ENCODE data around the gene CAPN10.
A peak's percentile ranks its signal among the peaks of the same experiment; 100 is the strongest.

Gene CAPN10

DNA sequence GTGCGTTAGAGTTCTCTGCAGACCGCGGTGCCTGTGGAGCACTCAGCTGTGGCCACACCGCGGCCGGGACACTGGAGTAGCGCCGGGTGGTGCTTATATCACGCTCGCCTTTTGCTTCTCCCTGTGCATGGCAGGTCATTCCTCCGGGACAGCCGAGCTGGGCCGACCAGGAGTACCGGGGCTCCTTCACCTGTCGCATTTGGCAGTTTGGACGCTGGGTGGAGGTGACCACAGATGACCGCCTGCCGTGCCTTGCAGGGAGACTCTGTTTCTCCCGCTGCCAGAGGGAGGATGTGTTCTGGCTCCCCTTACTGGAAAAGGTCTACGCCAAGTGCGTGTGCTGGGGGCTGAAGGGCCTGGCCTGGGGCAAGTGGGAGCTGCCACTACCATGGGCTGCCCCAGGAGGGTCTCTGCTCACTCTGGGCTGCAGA is 4.2 kb downstream of the CAPN10 start:
- DNase-seq = no peak

DNA sequence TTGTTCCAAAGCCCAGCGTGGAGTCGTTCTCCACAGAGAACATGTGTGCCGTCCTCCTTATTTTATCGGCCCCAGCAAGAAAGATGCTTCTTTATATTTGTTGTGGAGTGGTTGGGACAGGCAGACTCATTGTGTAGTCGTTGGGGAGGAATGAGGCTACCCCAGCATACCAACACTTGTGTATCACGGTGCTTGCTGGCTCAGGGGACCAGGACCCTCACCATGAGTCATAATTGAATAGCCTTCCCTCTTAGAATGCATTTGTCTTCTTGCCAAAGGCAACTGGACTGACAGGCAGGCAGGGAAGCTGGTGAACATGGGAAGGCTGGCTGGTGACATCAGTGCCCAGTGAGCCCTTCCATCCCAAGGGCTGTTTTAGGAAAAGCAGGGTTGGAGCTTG is 4.7 kb downstream of the CAPN10 start:
- DNase-seq = no peak

DNA sequence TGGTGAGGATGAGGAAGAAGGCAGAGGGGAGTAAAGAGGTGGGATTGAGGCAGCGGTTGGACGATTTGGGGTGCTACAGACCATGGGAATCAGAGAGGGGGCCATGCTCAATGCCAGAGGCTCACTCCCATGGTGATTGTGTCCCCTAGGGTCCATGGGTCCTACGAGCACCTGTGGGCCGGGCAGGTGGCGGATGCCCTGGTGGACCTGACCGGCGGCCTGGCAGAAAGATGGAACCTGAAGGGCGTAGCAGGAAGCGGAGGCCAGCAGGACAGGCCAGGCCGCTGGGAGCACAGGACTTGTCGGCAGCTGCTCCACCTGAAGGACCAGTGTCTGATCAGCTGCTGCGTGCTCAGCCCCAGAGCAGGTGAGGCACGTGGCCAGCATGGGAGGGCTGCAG is 5.2 kb downstream of the CAPN10 start:
- DNase-seq = no peak

DNA sequence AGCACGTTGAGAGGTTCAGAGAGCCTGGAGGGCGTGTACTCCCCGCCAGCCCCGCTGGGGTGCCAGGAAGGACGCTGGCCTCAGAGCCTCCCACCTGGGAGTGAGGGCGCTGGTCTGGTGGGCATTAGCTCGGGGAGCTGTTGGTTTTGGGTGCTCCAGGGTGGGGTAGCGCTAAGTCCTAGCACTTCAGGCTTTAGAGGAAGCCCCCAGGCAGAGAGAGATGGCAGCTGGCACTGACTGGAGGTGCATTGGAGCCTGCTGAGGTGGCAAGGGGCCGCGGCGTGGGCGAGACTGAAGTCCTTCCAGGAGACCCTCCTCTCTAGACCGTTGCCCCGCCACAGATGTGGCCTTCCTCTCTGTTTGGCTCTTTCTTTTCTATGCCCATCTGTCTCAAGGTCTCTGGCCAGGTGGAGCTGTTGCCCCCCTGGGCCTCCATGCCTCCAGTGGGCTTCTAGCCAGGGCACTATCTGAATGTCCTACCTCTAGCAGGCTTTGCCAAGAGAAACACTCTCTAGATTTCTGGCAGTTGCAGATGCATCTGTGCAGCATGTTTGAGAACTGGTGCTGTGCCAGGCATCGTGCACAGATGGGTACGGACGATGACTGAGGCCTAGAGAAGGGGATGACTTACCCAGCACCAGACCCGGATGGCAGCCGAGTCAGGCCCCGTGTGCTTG is 6.6 kb downstream of the CAPN10 start:
- DNase-seq = peak; percentile 95

DNA sequence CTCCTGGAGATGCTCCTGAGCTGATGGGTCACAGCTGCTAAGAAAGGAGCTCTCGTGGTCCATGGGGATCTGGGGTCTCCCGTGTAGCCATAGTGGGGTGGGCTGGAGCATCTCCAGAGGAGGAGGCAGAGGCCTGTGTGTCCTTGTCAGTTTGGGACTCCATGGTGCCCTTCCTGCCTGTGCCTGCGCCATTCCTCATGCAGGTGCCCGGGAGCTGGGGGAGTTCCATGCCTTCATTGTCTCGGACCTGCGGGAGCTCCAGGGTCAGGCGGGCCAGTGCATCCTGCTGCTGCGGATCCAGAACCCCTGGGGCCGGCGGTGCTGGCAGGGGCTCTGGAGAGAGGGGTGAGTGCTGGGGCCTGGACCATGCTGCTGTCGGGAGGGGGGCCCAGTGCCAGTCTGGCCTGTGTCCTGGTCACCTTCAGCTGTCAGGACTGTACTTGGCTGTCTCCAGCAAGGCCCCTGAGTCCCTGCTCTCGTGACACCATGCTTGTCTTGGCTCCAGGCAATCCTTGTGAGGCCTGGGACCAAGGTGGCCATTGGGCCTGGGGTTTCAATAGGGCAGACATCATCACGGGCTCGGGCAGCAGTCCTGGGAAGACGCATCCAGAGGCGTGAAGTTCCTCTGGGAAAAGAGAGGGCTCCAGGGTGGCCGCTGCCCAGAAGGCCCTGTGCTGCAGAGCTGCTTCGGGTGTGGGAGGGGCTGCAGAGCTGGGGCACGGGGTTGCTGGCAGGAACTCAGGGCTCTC is 7.3 kb downstream of the CAPN10 start:
- no peak for DNase-seq

DNA sequence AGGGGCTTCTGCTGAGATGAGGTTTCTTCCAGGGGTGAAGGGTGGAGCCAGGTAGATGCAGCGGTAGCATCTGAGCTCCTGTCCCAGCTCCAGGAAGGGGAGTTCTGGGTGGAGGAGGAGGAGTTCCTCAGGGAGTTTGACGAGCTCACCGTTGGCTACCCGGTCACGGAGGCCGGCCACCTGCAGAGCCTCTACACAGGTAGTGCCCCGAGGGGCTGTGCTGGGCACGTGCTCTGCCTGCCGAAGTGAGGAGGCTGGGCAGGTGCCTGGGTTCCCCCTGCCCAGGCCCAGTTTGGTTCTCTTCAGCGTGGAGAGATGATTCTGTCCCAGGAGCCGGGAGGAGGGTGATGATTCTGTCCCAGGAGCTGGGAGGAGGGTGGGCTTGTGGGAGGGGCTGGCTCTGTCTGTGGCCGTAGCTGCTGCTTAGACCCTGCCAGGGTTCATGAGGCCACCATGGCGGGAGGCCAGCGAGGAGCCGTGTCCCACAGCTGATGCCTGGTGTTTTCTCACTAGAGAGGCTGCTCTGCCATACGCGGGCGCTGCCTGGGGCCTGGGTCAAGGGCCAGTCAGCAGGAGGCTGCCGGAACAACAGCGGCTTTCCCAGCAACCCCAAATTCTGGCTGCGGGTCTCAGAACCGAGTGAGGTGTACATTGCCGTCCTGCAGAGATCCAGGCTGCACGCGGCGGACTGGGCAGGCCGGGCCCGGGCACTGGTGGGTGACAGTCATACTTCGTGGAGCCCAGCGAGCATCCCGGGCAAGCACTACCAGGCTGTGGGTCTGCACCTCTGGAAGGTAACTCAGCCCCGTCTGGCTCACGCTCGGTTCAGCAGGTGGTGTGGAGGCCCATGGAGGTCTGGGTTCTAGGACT is 8.2 kb downstream of the CAPN10 start:
- no peak for DNase-seq

DNA sequence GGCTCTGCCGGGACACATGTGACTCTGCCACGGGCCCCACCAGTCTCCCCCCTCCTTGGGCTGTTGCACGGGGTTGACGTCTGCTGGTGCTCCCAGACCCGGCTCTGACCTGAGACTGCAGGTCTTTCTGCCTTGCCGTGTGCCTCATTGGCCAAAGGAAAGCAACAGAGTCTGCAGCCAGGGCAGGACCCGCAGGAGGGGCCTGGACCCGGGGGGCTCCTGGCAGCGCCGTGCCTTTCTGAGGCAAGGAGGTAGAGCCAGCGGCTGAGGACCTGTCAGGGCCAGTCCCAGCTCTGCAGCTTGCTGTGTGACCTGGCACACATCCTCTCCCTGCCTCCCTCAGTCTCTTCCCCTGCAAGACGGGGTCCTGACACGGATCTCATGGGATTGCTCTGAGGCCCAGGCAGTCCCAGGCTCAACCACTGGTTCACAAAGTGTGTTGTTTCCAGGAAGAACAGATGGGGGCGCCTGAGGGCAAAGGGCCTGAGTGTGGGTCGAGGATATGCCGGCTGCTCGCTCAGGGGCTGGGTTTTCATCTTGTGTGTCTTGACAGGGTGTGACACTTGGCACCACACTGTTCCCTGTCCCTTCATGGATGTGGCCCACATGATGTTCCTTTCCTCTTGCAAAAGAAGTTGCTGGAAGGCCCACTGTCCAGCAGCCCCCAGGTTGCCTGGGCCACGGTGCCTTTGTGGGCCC is 9.0 kb downstream of the CAPN10 start:
- DNase-seq = peak; percentile 53

DNA sequence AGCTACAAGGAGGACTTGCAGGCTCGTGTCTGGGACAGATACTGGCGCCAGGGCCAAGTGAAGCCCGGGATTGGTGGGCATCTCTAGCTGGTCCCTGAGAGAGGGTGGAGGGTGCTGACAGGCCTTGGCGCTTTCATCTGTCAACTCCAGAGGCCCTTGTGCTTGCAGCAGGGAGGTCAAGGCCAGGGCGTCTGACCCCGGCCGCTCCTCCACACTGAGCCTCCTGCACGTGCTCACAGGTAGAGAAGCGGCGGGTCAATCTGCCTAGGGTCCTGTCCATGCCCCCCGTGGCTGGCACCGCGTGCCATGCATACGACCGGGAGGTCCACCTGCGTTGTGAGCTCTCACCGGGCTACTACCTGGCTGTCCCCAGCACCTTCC is 9.5 kb downstream of the CAPN10 start:
- no peak for DNase-seq

DNA sequence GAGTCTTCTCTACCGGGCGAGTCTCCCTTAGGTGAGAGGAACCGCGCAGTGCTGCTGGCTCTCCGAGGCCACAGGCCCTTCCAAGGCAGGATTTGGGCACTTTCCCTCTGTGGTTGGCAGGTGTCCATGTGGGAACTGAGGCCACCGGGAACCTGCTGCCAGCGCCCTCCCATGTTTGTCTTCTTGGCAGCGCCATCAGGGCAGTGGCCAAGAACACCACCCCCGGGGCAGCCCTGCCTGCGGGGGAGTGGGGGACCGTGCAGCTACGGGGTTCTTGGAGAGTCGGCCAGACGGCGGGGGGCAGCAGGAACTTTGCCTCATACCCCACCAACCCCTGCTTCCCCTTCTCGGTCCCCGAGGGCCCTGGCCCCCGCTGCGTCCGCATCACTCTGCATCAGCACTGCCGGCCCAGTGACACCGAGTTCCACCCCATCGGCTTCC is 10.0 kb downstream of the CAPN10 start:
- DNase-seq = no peak

DNA sequence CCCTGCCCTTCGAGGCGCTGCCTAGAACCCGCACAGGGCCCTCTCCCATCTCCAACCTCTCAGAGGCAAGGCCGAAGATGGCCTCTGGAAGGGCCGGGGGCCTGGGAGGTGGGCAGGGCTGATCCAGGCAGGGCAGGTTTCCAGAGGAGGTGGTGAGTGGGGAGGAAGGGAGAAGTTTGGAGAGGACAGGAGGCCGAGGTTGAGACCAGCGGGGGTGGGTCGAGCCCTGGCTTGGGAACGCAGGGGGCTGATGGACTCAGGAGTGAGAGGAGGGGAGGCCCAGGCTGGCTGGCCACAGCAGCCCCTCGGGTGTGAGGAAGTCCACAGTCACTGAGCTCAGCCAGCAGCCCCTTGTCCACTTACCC is 10.5 kb downstream of the CAPN10 start:
- DNase-seq = no peak

DNA sequence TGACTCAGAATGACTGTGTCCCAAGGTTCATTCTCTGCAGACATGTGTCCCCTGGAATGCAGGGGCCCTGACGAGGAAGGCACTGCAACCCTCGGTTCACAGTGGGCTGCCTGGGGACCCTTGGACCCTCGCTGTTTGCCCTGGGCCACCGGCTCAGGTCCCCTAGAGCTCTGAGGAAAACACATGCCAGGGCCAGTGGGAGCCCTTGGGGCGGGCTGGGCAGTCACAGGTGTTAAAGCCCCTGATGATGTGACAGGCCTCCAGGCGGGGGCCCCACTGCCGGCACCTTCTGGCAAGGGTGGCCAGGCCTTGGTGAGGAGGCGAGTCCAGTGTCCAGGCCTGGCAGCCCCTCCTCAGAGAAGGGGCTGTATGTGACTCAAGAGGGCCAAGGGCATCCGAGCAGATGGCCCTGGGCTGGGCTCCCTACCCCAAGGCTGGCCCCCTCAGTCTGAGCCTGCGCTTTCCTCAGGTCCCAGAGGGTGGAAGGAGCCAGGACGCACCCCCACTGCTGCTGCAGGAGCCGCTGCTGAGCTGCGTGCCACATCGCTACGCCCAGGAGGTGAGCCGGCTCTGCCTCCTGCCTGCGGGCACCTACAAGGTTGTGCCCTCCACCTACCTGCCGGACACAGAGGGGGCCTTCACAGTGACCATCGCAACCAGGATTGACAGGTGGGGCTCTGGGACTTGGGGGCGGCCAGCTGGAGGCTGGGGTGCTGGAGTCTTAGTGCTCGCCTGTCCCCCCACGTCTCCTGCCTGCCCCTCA is 11.1 kb downstream of the CAPN10 start:
- no peak for DNase-seq

DNA sequence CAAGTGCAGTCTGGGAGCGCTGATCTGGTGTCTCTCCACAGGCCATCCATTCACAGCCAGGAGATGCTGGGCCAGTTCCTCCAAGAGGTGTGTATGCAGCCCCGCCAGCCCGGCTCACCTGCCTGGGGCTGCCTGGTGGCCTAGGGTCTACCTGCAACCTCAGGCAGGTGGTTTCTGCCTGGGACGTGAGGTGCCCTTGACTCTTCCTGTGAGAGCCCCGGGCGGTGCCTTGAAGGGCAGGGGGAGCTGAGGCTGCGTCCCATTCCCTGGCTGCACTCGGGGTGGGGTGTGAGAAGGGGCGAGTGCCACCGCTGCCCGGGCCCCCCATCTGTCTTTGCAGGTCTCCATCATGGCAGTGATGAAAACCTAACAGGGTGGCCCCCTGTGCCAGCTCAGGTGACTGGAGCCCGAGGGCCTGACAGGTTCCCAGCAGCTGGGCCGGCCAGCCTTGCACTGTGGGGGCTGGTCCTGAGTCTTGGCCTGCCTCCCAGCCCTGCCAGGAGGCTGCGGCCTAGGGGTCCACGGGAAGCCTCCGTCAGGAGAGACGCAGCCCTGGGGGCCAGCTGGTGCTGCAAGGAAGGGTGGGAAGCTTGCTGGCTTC is 11.9 kb downstream of the CAPN10 start:
- DNase-seq = no peak

DNA sequence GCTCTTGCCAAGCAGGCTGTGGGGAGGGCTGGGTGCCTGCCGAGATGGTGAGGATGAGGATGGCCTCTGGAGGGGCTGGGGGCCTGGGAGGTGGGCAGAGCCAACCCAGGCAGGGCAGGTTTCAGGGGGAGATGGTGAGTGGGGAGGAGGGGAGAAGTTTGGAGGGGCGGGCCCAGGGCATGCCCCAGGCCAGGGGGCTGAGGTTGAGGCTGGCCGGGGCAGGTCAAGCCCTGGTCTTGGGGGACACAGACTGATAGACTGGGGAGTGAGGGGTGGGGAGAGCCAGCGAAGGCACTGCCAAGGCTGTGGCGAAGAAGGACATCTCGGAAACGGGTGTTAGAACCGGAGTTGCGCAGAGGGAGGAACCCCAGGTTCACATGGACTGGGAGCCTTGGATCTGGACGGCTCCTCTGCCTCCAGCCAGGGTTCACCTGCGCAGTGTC is 12.6 kb downstream of the CAPN10 start:
- no peak for DNase-seq

DNA sequence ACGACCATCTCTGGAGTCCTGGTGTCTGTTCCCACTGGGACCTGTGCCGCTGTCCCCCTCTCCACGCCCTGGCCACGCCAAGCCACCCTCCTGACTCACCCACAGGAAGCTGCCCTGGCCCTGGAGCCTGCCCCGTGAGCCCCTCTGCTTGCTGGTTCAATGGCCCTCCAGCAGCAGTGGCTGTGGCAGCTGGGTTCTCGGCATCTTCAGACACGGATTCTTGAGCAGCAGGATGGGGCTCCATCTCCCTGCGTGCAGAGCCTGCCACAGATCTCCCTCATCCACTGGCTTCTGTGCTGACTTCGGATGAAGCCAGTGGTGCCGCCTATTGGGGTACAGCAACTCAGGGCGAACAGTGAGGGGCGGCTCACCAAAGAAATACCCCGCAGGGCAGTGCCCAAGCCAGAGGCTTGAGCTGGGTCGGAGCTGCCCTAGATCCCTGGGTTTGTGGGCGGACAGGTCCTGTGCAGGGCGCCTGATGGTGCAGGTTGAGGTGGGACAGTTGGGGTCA is 14.0 kb downstream of the CAPN10 start:
- DNase-seq = no peak

DNA sequence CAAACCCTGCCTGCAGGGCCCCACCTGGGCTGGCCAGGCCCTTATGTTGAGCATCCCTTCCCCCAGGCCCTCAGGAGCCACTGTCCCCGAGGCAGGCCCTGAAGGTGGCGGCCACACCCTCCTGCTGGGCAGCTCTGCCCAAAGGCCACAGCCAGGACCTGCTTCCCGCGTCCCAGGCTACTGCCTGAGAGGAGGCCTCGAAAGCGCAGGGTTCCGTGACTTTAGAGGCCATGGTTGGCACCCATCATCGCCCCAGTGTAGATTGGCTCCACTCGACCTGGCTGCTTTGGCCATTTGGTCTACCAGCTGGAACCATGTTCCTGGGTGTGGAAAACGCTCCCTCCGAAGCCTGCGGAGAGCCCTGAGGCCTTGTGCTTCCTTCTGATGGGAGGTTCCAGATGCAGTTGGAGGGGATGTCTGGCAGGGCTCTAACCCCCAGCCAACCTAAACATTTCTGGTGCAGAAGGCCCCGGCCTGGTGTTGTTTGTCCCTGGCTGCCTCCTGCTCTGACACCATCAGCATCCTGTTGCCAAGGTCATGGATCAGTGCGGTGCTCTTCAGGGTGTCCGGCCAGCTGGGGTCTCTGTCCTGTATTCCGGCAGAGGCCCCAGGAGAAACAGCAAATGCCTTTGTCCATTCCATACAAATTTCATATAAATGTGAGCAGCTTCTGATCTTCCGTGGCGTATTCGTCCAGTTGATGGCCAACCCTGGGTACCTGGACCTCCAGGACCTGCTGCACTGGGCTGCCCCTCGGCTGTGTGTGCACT is 14.7 kb downstream of the CAPN10 start:
- DNase-seq = no peak

DNA sequence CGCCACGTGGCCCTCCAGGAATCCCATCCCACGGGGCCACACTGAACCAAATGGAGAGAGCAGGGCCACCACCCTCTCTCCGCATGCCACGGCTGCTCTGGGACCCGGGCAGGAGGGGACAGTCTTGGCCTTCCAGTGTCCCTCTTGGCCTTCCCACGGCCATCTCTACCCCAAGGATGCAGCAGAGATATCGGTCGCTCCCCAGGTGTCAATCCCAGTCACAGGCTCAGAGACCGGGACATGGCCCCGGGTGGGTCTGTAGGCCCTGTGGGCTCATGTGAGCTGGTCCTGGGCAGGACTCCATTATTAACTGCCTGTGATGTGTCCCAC is 15.3 kb downstream of the CAPN10 start:
- DNase-seq = no peak

DNA sequence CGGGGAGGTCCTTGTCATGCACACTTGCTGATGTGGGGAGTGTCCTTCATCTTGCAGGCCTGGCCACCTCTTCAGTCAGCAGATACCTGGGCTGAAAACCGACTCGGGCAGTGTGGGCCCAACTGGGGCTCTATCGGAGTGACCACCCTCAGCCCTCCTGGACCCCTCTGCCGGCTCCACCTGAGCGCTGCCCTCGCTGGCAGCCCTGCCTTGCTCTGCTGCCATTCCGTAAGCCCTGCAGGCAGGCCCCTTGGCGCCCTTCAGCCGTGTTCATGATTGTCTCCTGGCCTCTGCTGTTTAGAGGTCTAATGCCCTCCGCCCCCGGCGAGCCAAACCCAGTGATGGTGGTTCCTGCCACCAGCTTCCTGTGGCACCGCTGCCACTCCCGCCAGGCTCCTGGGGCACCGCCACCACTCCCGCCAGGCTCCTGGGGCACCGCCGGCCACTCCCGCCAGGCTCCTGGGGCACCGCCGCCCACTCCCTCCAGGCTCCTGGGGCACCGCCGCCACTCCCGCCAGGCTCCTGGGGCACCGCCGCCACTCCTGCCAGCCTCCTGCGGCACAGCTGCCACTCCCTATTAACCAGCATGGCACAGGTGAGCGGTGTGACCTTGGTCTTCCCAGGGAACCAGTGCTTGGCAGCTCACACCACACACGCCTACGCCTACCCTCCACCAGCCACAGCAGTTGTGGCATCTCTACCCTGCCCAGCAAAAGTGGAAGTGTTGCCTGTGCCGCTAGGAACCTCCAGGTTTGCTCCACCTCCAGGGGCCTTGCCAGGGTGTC is 15.9 kb downstream of the CAPN10 start:
- DNase-seq = no peak

DNA sequence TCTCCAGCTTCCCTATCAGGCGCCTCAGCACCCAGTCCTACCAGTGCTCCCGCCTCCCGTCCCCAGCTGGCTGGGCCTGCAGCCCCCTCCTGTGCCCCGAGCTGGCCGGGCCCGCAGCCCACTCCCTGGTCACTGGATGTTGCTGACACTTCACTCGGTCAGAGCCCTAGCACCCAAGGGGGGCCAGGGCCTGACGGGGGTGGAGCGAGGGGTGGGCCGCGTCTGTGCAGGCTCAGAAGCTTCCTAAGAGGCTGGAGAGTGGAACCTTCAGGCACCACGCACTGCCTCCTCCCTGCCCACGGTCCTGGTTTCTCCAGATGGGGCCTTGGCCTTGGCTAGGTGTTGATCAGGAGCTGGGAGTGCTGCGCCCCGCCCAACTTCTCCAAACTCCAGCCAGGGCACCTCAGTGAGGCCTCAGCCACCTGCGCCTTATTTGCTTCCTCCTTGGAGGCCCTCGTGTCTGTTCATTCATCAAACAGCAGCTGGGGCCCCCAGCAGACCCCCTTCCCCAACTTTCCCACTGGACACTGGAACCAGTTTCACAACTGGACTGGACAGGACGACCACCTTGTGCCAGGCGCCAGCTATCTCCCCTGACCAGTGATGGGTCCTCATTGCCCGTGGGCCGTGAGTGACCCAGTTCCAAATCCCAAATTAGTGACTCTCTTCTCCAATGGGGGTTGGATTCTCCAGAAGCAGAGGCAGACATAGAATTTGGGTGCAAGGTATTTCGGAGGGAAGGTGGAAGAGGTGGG is 16.7 kb downstream of the CAPN10 start:
- no peak for DNase-seq

DNA sequence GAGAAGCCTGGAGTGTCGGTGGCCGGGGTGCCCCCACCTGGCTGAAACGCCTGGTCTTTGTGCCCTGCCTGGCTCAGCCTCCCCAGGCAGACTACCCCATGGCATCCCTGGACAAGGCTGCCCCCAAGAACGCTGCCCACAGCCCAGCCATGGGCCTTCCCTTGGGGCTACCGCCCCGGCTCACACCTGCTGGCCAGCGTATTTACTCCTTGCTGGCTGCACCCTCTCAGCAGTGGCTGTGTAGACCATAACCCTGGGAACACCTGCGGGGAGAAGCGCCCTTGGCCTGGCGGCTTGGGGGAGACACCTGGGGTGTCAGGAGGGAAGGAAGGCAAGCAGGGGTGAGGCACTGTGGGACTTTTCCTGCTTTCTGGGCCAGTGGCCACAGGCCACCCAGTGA is 17.3 kb downstream of the CAPN10 start:
- no peak for DNase-seq

All from NCI-H1694 (cell line).